GM12892 (cell line): ENCODE data around the gene NME3.

ENCODE experiments used
- POLR2A ChIP-seq: IDR thresholded peaks from 2 replicates; pipeline ENCODE4 v1.6.1; 2011; ENCODE audit warnings: low read depth, low read length, control low read depth
- POLR2AphosphoS5 ChIP-seq: IDR thresholded peaks from 2 replicates; pipeline ENCODE4 v1.6.1; 2011; ENCODE audit warnings: low read depth, low read length, control low read depth
- TAF1 ChIP-seq: IDR thresholded peaks from 2 replicates; pipeline ENCODE4 v1.6.1; 2011; ENCODE audit warnings: low read depth, mild to moderate bottlenecking, control low read depth, low read length, borderline replicate concordance

- TF ChIP-seq TAF1 (no peak), POLR2AphosphoS5 (peak; percentile 66), POLR2A (peak; percentile 75; the same call in 1 of the 2 replicates)
Measured at GRCh38 chr16:1782408-1783264, 11.3 kb upstream of the NME3 start, which contains the start of the genes NUBP2 and SPSB3.
